Right lobe of liver (tissue), 4 donors: ENCODE results near the gene IVD.

Experiments
- CTCF ChIP-seq, 4 donors: fragments of 200-600 bp in 3 of 4; fragments of 450-650 bp in 1 of 4; IDR thresholded peaks; one replicate each; pipeline versions ENCODE4 v1.5.1 to v1.8.0; 2016 to 2022; ENCODE audit warnings: antibody characterized with exemption in 4 of 4, mild to moderate bottlenecking in 2 of 4
- POLR2A ChIP-seq: fragments of 450-650 bp; IDR thresholded peaks from one replicate; pipeline ENCODE4 v1.6.1; 2017; ENCODE audit warnings: antibody characterized with exemption, mild to moderate bottlenecking
- donor health status: DM: no; HTN: no; CAD: no.
- donor health status: DM: no; HTN: no; CAD: no.
- donor health status: DM: no; HTN: yes; CAD: no.

- no peak for TF ChIP-seq CTCF (IDR thresholded peaks at IDR 0.05)
- TF ChIP-seq POLR2A: no peak
Observed at GRCh38 chr15:40379853-40380252, 25.7 kb upstream of the IVD start.
